Neuronal stem cell (in vitro differentiated cells): ENCODE data around the gene COL28A1.

ENCODE experiments used
- DNase-seq: peaks from one replicate; pipeline ENCODE4 v3.0.0-alpha.2; 2013; ENCODE audit warnings: low spot score
- H2AFZ ChIP-seq: one replicate; pipeline ENCODE4 v1.6.1; 2013; ENCODE audit warnings: mild to moderate bottlenecking, low read length, inconsistent platforms
- H2AK5ac ChIP-seq: 2 replicates; pipeline ENCODE4 v1.6.1; 2013; ENCODE audit warnings: low read depth, mild to moderate bottlenecking, inconsistent platforms, low read length, moderate library complexity, mixed read lengths
- H2BK120ac ChIP-seq: 2 replicates; pipeline ENCODE4 v1.6.1; 2013; ENCODE audit warnings: low read depth, mild to moderate bottlenecking, inconsistent platforms, low read length, moderate library complexity, mixed read lengths
- H2BK12ac ChIP-seq: one replicate; pipeline ENCODE4 v1.6.1; 2013; ENCODE audit warnings: low read length, inconsistent platforms
- H2BK15ac ChIP-seq: 2 replicates; pipeline ENCODE4 v1.6.1; 2013; ENCODE audit warnings: mild to moderate bottlenecking, low read length, inconsistent platforms, mixed read lengths
- H2BK5ac ChIP-seq: one replicate; pipeline ENCODE4 v1.6.1; 2013; ENCODE audit warnings: inconsistent platforms, mild to moderate bottlenecking, low read length, moderate library complexity
- H3K14ac ChIP-seq: one replicate; pipeline ENCODE4 v1.6.1; 2013; ENCODE audit warnings: low read length, inconsistent platforms
- H3K18ac ChIP-seq: 2 replicates; pipeline ENCODE4 v1.6.1; 2013; ENCODE audit warnings: low read length, inconsistent platforms
- H3K23ac ChIP-seq: 2 replicates; pipeline ENCODE4 v1.6.1; 2013; ENCODE audit warnings: low read depth, mild to moderate bottlenecking, mixed read lengths, low read length, inconsistent platforms; ENCODE audit not compliant: poor library complexity
- H3K27ac ChIP-seq: replicated peaks from 3 replicates; pipeline ENCODE4 v1.5.1; 2013; ENCODE audit warnings: low read length, inconsistent platforms
- H3K27me3 ChIP-seq, 3 experiments: 2 replicates each; pipeline ENCODE4 v1.6.1; 2013; ENCODE audit warnings: low read length in 3 of 3, mild to moderate bottlenecking in 2 of 3, inconsistent platforms in 1 of 3, low read depth in 1 of 3, mixed read lengths in 1 of 3, moderate library complexity in 1 of 3; ENCODE audit not compliant: control insufficient read depth in 3 of 3, insufficient read depth in 3 of 3
- H3K36me3 ChIP-seq, 2 donors: replicated peaks in 1 of 2; 2 replicates each; pipeline ENCODE4 v1.6.1; 2013; ENCODE audit warnings: low read length in 2 of 2; ENCODE audit not compliant: control insufficient read depth in 2 of 2, insufficient read depth in 2 of 2
- H3K4ac ChIP-seq: 2 replicates; pipeline ENCODE4 v1.6.1; 2013; ENCODE audit warnings: inconsistent platforms, mild to moderate bottlenecking, low read length, moderate library complexity
- H3K4me1 ChIP-seq, 2 donors: 1 replicate in 1 of 2; 2 replicates in 1 of 2; pipeline ENCODE4 v1.6.1; 2013; ENCODE audit warnings: low read length in 2 of 2, low read depth in 1 of 2; ENCODE audit not compliant: control insufficient read depth in 2 of 2, insufficient read depth in 1 of 2
- H3K4me2 ChIP-seq: one replicate; pipeline ENCODE4 v1.6.1; 2013; ENCODE audit warnings: mild to moderate bottlenecking, low read length, inconsistent platforms; ENCODE audit not compliant: insufficient read depth, poor library complexity, severe bottlenecking
- H3K4me3 ChIP-seq, 2 donors: 2 replicates each; pipeline ENCODE4 v1.5.1; 2013; ENCODE audit warnings: low read length in 2 of 2, mild to moderate bottlenecking in 2 of 2, inconsistent platforms in 1 of 2, moderate library complexity in 1 of 2
- H3K79me1 ChIP-seq: one replicate; pipeline ENCODE4 v1.6.1; 2013; ENCODE audit warnings: low read depth, mild to moderate bottlenecking, inconsistent platforms, low read length, moderate library complexity
- H3K9ac ChIP-seq: one replicate; pipeline ENCODE4 v1.6.1; 2013; ENCODE audit warnings: mild to moderate bottlenecking, low read depth, low read length, inconsistent platforms; ENCODE audit not compliant: poor library complexity
- H3K9me3 ChIP-seq, 2 donors: replicated peaks in 1 of 2; 2 replicates each; pipeline versions ENCODE3 to v1.6.1; 2013; ENCODE audit warnings: low read length in 2 of 2, mild to moderate bottlenecking in 2 of 2, inconsistent platforms in 1 of 2, low read depth in 1 of 2, mixed read lengths in 1 of 2, moderate library complexity in 1 of 2; ENCODE audit not compliant: control insufficient read depth in 2 of 2, insufficient read depth in 1 of 2
- H4K8ac ChIP-seq: one replicate; pipeline ENCODE4 v1.6.1; 2013; ENCODE audit warnings: low read depth, mild to moderate bottlenecking, inconsistent platforms, low read length, moderate library complexity
- H4K91ac ChIP-seq: one replicate; pipeline ENCODE4 v1.6.1; 2013; ENCODE audit warnings: low read length, low read depth, mild to moderate bottlenecking, inconsistent platforms; ENCODE audit not compliant: poor library complexity
- WGBS, 2 donors: extraction: QIAGEN DNeasy Blood & Tissue Kit; methylation state at CpG; one replicate each; pipeline ENCODE4 v1.1.7; 2013; ENCODE audit warnings: missing lambda C conversion rate in 2 of 2, mixed read lengths in 1 of 2; ENCODE audit not compliant: insufficient read length in 2 of 2, insufficient replicate concordance in 1 of 2; ENCODE audit errors: extremely low coverage in 2 of 2; 5-methylcytosine and 5-hydroxymethylcytosine counted together

COL28A1 gene

GRCh38 chr7:7565746-7566650 is 30.3 kb upstream of the COL28A1 start:
- Histone ChIP-seq H4K91ac (no peak overlapping the region), H2AK5ac (no peak overlapping the region), H3K4me2 (peak overlapping the region; percentile 57), H3K9ac (no peak overlapping the region), H3K23ac (no peak overlapping the region), H4K8ac (no peak overlapping the region), H3K18ac (no peak overlapping the region), H2BK120ac (no peak overlapping the region), H3K4me1 (peaks cover 0 to 8% of the 10 kb centered on the region in 2 donors), H3K4me3 (peak overlapping the region in 1 of 2 donors; percentile 54), H3K27me3 (no peaks in the 10 kb centered on the region), H3K14ac (no peak overlapping the region), H3K36me3 (peaks cover 0 to 20% of the 10 kb centered on the region in 2 donors), H3K27ac (no peak overlapping the region), H2AFZ (peak overlapping the region; percentile 95), H2BK5ac (no peak overlapping the region), H3K79me1 (no peaks in the 10 kb centered on the region), H2BK12ac (no peak overlapping the region), H3K4ac (no peak overlapping the region), H2BK15ac (no peak overlapping the region), H3K9me3 (peaks cover 2 to 19% of the 10 kb centered on the region in 2 donors)
- WGBS, 2 donors = no CpG with 5 or more reads among the region's 26 CpGs
- no peak for DNase-seq

- Histone ChIP-seq H4K91ac (no peak overlapping the region), H2BK15ac (no peak overlapping the region), H4K8ac (no peak overlapping the region), H3K9ac (no peak overlapping the region), H3K4me2 (no peak overlapping the region), H3K23ac (no peak overlapping the region), H3K27me3 (no peaks in the 10 kb centered on the region), H3K36me3 (peaks cover 0 to 12% of the 10 kb centered on the region in 2 donors), H2AFZ (no peak overlapping the region), H3K14ac (no peak overlapping the region), H3K4me1 (peaks cover 0 to 8% of the 10 kb centered on the region in 2 donors), H2BK12ac (no peak overlapping the region), H3K79me1 (no peaks in the 10 kb centered on the region), H2AK5ac (no peak overlapping the region), H3K4me3 (no peak overlapping the region), H2BK5ac (no peak overlapping the region), H3K18ac (no peak overlapping the region), H3K4ac (no peak overlapping the region), H3K27ac (no peak overlapping the region), H2BK120ac (no peak overlapping the region), H3K9me3 (peaks cover 0 to 11% of the 10 kb centered on the region in 2 donors)
- WGBS, 2 donors = no CpG with 5 or more reads among the region's 4 CpGs
- DNase-seq = no peak
Measured at GRCh38 chr7:7565018-7565680, 29.5 kb upstream of the COL28A1 start.

- H3K23ac ChIP-seq = no peak overlapping the region
- DNase-seq = no peak
- H2BK120ac ChIP-seq = no peak overlapping the region
- peaks cover 0 to 8% of the 10 kb centered on the region in 2 donors for H3K4me1 ChIP-seq
- H2BK15ac ChIP-seq = no peak overlapping the region
- no peak overlapping the region for H3K18ac ChIP-seq
- H3K9me3 ChIP-seq = peaks cover 0 to 4% of the 10 kb centered on the region in 2 donors
- WGBS, 2 donors = no CpG with 5 or more reads among the region's 3 CpGs
- H3K4me3 ChIP-seq = no peak overlapping the region
- H2BK12ac ChIP-seq = no peak overlapping the region
- no peak overlapping the region for H2BK5ac ChIP-seq
- no peak overlapping the region for H3K9ac ChIP-seq
- H4K8ac ChIP-seq = no peak overlapping the region
- no peaks in the 10 kb centered on the region for H3K27me3 ChIP-seq
- H3K4me2 ChIP-seq = no peak overlapping the region
- H3K36me3 ChIP-seq = peaks cover 0 to 4% of the 10 kb centered on the region in 2 donors
- H3K79me1 ChIP-seq = no peaks in the 10 kb centered on the region
- no peak overlapping the region for H2AK5ac ChIP-seq
- H3K4ac ChIP-seq = no peak overlapping the region
- no peak overlapping the region for H3K27ac ChIP-seq
- H2AFZ ChIP-seq = no peak overlapping the region
- H3K14ac ChIP-seq = no peak overlapping the region
- H4K91ac ChIP-seq = no peak overlapping the region
Measured at GRCh38 chr7:7564323-7564780, 28.7 kb upstream of the COL28A1 start.

GRCh38 chr7:7563813-7564212 is 28.1 kb upstream of the COL28A1 start:
- no peak overlapping the region for H3K18ac ChIP-seq
- no peak overlapping the region for H3K27ac ChIP-seq

More at GRCh38 chr7:7563813-7564212, 28.1 kb upstream of the COL28A1 start:
- Histone ChIP-seq H3K4me2 (no peak overlapping the region), H3K27me3 (no peaks in the 10 kb centered on the region), H3K23ac (no peak overlapping the region), H3K4me1 (peaks cover 0 to 8% of the 10 kb centered on the region in 2 donors), H2BK120ac (no peak overlapping the region), H3K4ac (no peak overlapping the region), H3K79me1 (no peaks in the 10 kb centered on the region), H2BK15ac (no peak overlapping the region), H3K9ac (no peak overlapping the region), H2AK5ac (no peak overlapping the region), H2BK5ac (no peak overlapping the region), H2BK12ac (no peak overlapping the region), H3K4me3 (no peak overlapping the region), H2AFZ (no peak overlapping the region), H3K14ac (no peak overlapping the region), H3K36me3 (no peaks in the 10 kb centered on the region), H3K9me3 (peaks cover 0 to 4% of the 10 kb centered on the region in 2 donors), H4K8ac (no peak overlapping the region), H4K91ac (no peak overlapping the region)
- no peak for DNase-seq
